Activated T-cell treated with anti-CD3 and anti-CD28 coated beads, Interleukin-2, amount 50 U/mL, for 1 hour (primary cell): ENCODE results near the gene MTIF2.
"Not testable (repeated sequence)": the region's sequence is repeated elsewhere in the genome, so short reads cannot be mapped to it uniquely, and the experiment has no call there.

Experiments used
- DNase-seq: peaks from one replicate; pipeline ENCODE4 v3.0.0-alpha.2; 2020

Gene MTIF2

GRCh38 chr2:55191888-55192287 lies 77.1 kb downstream of the MTIF2 start:
- DNase-seq = not testable (repeated sequence)

GRCh38 chr2:55186837-55187236 lies 82.2 kb downstream of the MTIF2 start:
- DNase-seq = not testable (repeated sequence)
